Liver (tissue), 9 donors: Measurements from ENCODE around the gene DSCAM. TPM values are rescaled to one million over a fixed set of nuclear protein-coding genes. Genes with fewer than 3 reads are reported as not detected.

Experiments
- DNase-seq: peaks from one replicate; pipeline ENCODE4 v3.0.0-alpha.2; 2017; ENCODE audit warnings: low spot score
- H3K27ac ChIP-seq, 2 donors: one replicate each; pipeline ENCODE4 v1.7.0; 2013; ENCODE audit warnings: inconsistent platforms in 2 of 2, low read length in 2 of 2, control low read depth in 1 of 2, low read depth in 1 of 2, mild to moderate bottlenecking in 1 of 2
- H3K27me3 ChIP-seq, 4 donors: one replicate each; pipeline versions ENCODE4 v1.6.1 to v1.7.0; 2013; ENCODE audit warnings: low read length in 3 of 4, inconsistent platforms in 1 of 4, mild to moderate bottlenecking in 1 of 4, moderate library complexity in 1 of 4; ENCODE audit not compliant: control insufficient read depth in 4 of 4, insufficient read depth in 4 of 4
- H3K36me3 ChIP-seq, 4 donors: one replicate each; pipeline versions ENCODE4 v1.6.1 to v1.7.0; 2013; ENCODE audit warnings: low read length in 3 of 4, mild to moderate bottlenecking in 3 of 4, low read depth in 1 of 4, moderate library complexity in 1 of 4; ENCODE audit not compliant: control insufficient read depth in 4 of 4, insufficient read depth in 3 of 4
- H3K4me1 ChIP-seq, 4 donors: one replicate each; pipeline versions ENCODE4 v1.6.1 to v1.7.0; 2013; ENCODE audit warnings: low read length in 3 of 4, mild to moderate bottlenecking in 3 of 4, moderate library complexity in 1 of 4; ENCODE audit not compliant: control insufficient read depth in 4 of 4, insufficient read depth in 4 of 4
- H3K4me3 ChIP-seq, 3 donors: one replicate each; pipeline versions ENCODE4 v1.6.1 to v1.7.0; 2013; ENCODE audit warnings: low read length in 3 of 3, control low read depth in 1 of 3, low read depth in 1 of 3, mild to moderate bottlenecking in 1 of 3
- H3K9ac ChIP-seq, 2 donors: one replicate each; pipeline ENCODE4 v1.7.0; 2013; ENCODE audit warnings: low read length in 2 of 2, mild to moderate bottlenecking in 2 of 2, moderate library complexity in 2 of 2, control low read depth in 1 of 2, low read depth in 1 of 2
- H3K9me3 ChIP-seq, 4 donors: one replicate each; pipeline versions ENCODE4 v1.6.1 to v1.7.0; 2013; ENCODE audit warnings: low read length in 3 of 4; ENCODE audit not compliant: control insufficient read depth in 4 of 4
- CTCF ChIP-seq: fragments of 150-350 bp; IDR thresholded peaks from 2 replicates; pipeline ENCODE4 v1.5.1; 2017; ENCODE audit warnings: improper control_type of control experiment, low read depth, low read length; ENCODE audit not compliant: missing input control
- EGR1 ChIP-seq, 2 donors: IDR thresholded peaks; 2 replicates each; pipeline ENCODE4 v1.6.1; 2016 to 2018; ENCODE audit warnings: antibody characterized with exemption in 2 of 2, low read depth in 2 of 2
- FOXA1 ChIP-seq: IDR thresholded peaks from 2 replicates; pipeline ENCODE4 v1.6.1; 2016; ENCODE audit warnings: antibody characterized with exemption
- FOXA2 ChIP-seq: IDR thresholded peaks from 2 replicates; pipeline ENCODE4 v1.6.1; 2016; ENCODE audit warnings: antibody characterized with exemption
- GABPA ChIP-seq, 2 donors: IDR thresholded peaks in 1 of 2; conservative IDR thresholded peaks in 1 of 2; 2 replicates each; pipeline ENCODE4 v1.6.1; 2016; ENCODE audit warnings: antibody characterized with exemption in 2 of 2, mild to moderate bottlenecking in 1 of 2, moderate library complexity in 1 of 2
- HNF4A ChIP-seq, 2 donors: conservative IDR thresholded peaks; 2 replicates each; pipeline ENCODE4 v1.6.1; 2016; ENCODE audit warnings: antibody characterized with exemption in 2 of 2, mild to moderate bottlenecking in 2 of 2
- HNF4G ChIP-seq: IDR thresholded peaks from 2 replicates; pipeline ENCODE4 v1.6.1; 2016; ENCODE audit warnings: antibody characterized with exemption
- JUND ChIP-seq, 2 donors: IDR thresholded peaks; 2 replicates each; pipeline ENCODE4 v1.6.1; 2016; ENCODE audit warnings: antibody characterized with exemption in 2 of 2
- MAX ChIP-seq: IDR thresholded peaks from 2 replicates; pipeline ENCODE4 v1.6.1; 2016; ENCODE audit warnings: antibody characterized with exemption
- NR2F2 ChIP-seq: IDR thresholded peaks from 2 replicates; pipeline ENCODE4 v1.6.1; 2016; ENCODE audit warnings: antibody characterized with exemption
- RAD21 ChIP-seq, 2 donors: IDR thresholded peaks; 2 replicates each; pipeline ENCODE4 v1.6.1; 2016; ENCODE audit warnings: antibody characterized with exemption in 2 of 2, mild to moderate bottlenecking in 2 of 2
- REST ChIP-seq: IDR thresholded peaks from 2 replicates; pipeline ENCODE4 v1.6.1; 2016; ENCODE audit warnings: antibody characterized with exemption, mild to moderate bottlenecking
- RXRA ChIP-seq, 2 donors: IDR thresholded peaks; 2 replicates each; pipeline ENCODE4 v1.6.1; 2017 to 2018; ENCODE audit warnings: antibody characterized with exemption in 2 of 2, mild to moderate bottlenecking in 1 of 2
- SP1 ChIP-seq: IDR thresholded peaks from 2 replicates; pipeline ENCODE4 v1.6.1; 2018; ENCODE audit warnings: antibody characterized with exemption, mild to moderate bottlenecking
- TAF1 ChIP-seq: conservative IDR thresholded peaks from 2 replicates; pipeline ENCODE4 v1.6.1; 2016; ENCODE audit warnings: antibody characterized with exemption, mild to moderate bottlenecking
- YY1 ChIP-seq: IDR thresholded peaks from 2 replicates; pipeline ENCODE4 v1.6.1; 2016; ENCODE audit warnings: antibody characterized with exemption, mild to moderate bottlenecking
- WGBS: extraction: QIAGEN DNeasy Blood & Tissue Kit; methylation state at CpG from one replicate; pipeline ENCODE4 v1.1.7; 2013; 5-methylcytosine and 5-hydroxymethylcytosine counted together
- polyA plus RNA-seq, 2 donors: library from polyadenylated mRNA; stranded (reverse) in 1 of 2; unstranded in 1 of 2; fragments of 200-250 nt in 1 of 2; fragments of >200 nt in 1 of 2; fragmentation: Nextera tagmentation in 1 of 2; extraction: Ambion mirVana in 1 of 2; gene quantifications; one replicate each; pipeline versions ENCODE4 v1.2.1 to v1.2.3, GENCODE V29; 2013 to 2015
- total RNA-seq, 2 donors: library from RNA; depleted of rRNA; stranded (reverse); fragments of >200 nt; gene quantifications; one replicate each; pipeline ENCODE4 v1.2.3, GENCODE V29; 2014
- TF ChIP-seq, protein P1 (sequence below): IDR thresholded peaks from 2 replicates; pipeline ENCODE4 v1.6.1; 2016; ENCODE audit warnings: antibody characterized with exemption
- donor health status: healthy.
- donor health status: healthy.
- donor health status: healthy.
- donor health status: healthy.
- donor health status: healthy.

Gene DSCAM
- total and polyA plus RNA-seq, 4 donors: 0.02 to 0.23 (median 0.10) TPM

- Histone ChIP-seq H3K27ac (no peak overlapping the region), H3K4me3 (no peak overlapping the region), H3K27me3 (peaks cover 0 to 7% (median 0%) of the 10 kb centered on the region in 4 donors), H3K36me3 (no peaks in the 10 kb centered on the region), H3K9me3 (no peaks in the 10 kb centered on the region), H3K9ac (no peak overlapping the region), H3K4me1 (no peaks in the 10 kb centered on the region)
- TF ChIP-seq JUND (IDR thresholded peaks at IDR 0.05) (no peak), MAX (no peak), HNF4A (conservative IDR thresholded peaks at IDR 0.05) (no peak), RXRA (IDR thresholded peaks at IDR 0.05) (no peak), GABPA (IDR thresholded peaks at IDR 0.05 in 1 of 2, conservative IDR thresholded peaks at IDR 0.05 in 1 of 2) (no peak), CTCF (no peak), SP1 (no peak), FOXA2 (no peak), TAF1 (no peak), NR2F2 (no peak), RAD21 (IDR thresholded peaks at IDR 0.05) (no peak), HNF4G (no peak), FOXA1 (no peak), YY1 (no peak), EGR1 (IDR thresholded peaks at IDR 0.05; ENCODE audit: low read depth in 2 of 2) (no peak), REST (no peak)
- TF ChIP-seq, protein P1, sequence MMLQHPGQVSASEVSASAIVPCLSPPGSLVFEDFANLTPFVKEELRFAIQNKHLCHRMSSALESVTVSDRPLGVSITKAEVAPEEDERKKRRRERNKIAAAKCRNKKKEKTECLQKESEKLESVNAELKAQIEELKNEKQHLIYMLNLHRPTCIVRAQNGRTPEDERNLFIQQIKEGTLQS: no peak
- no peak for DNase-seq
- WGBS: 88% methylated on average over 8 of the region's 8 CpGs
Observed at GRCh38 chr21:40753756-40754155, 93.2 kb downstream of the DSCAM start.

- Histone ChIP-seq H3K9ac (no peak overlapping the region), H3K27ac (no peak overlapping the region), H3K27me3 (peaks cover 0 to 7% (median 0%) of the 10 kb centered on the region in 4 donors), H3K36me3 (no peaks in the 10 kb centered on the region), H3K4me1 (no peaks in the 10 kb centered on the region), H3K9me3 (no peaks in the 10 kb centered on the region), H3K4me3 (no peak overlapping the region)
- no peak for DNase-seq
- WGBS: 17% methylated on average over 2 of the region's 2 CpGs
- no peak for TF ChIP-seq TAF1
- TF ChIP-seq JUND (IDR thresholded peaks at IDR 0.05): no peak
- TF ChIP-seq EGR1 (IDR thresholded peaks at IDR 0.05; ENCODE audit: low read depth in 2 of 2): no peak
- TF ChIP-seq YY1: no peak
- TF ChIP-seq REST: no peak
- TF ChIP-seq, protein P1: no peak
- TF ChIP-seq CTCF: no peak
- no peak for TF ChIP-seq HNF4G
- TF ChIP-seq NR2F2: no peak
- TF ChIP-seq RXRA (IDR thresholded peaks at IDR 0.05): no peak
- TF ChIP-seq FOXA2: no peak
- TF ChIP-seq GABPA (IDR thresholded peaks at IDR 0.05 in 1 of 2, conservative IDR thresholded peaks at IDR 0.05 in 1 of 2): no peak
Observed at GRCh38 chr21:40752125-40752524, 94.8 kb downstream of the DSCAM start.
